Smooth muscle cell of the coronary artery (primary cell): ENCODE data around the gene HECA. TPM values are rescaled to one million over a fixed set of nuclear protein-coding genes. Genes with fewer than 3 reads are reported as not detected.

Source experiments
- total RNA-seq: library from RNA; depleted of rRNA; stranded (reverse); fragments of >200 nt; gene quantifications from 2 replicates; pipeline ENCODE4 v1.2.3, GENCODE V29; 2014; ENCODE audit warnings: low replicate concordance

Gene HECA, protein sequence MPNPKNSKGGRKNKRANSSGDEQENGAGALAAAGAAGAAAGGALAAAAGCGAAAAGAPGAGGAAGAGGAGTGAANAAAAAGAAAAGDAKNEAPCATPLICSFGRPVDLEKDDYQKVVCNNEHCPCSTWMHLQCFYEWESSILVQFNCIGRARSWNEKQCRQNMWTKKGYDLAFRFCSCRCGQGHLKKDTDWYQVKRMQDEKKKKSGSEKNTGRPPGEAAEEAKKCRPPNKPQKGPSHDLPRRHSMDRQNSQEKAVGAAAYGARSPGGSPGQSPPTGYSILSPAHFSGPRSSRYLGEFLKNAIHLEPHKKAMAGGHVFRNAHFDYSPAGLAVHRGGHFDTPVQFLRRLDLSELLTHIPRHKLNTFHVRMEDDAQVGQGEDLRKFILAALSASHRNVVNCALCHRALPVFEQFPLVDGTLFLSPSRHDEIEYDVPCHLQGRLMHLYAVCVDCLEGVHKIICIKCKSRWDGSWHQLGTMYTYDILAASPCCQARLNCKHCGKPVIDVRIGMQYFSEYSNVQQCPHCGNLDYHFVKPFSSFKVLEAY
- total RNA-seq, result 11.3 and 27.1 TPM in 2 replicates

DNA sequence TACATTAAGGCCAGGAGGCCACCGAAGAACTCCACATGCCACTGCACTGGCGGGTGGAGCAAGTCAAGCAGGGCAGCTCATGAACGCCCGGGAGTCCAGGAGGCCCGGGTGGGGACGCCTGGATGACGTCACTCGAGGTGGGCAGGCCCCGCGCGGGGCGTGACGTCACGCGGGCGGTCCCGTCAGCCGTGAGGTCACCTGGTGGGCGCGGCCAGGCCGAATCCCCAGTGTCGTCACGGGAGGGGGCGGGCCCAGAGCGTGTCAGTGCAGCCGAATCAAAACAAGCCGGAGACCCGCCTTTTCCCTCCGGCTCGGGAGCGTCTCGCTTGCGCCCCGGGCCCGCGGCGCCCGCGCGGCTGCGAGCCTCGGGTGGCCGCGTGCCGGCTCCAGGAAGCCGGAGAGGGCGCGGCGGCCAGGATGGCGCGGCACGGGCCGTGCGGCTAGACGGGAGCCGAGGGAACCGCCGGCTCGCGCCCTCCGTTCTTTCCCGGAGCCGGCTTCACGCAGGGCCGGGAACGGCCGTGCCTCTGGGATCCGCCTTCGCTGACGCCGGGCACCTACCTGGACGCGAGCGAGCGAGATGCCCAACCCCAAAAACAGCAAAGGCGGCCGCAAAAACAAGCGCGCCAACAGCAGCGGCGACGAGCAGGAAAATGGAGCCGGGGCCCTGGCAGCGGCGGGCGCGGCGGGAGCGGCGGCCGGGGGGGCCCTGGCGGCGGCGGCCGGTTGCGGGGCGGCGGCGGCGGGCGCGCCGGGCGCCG, at the start of gene HECA:
HECA (plus strand) TSS at position 264 of the 761 bp plus-strand sequence; CDS start at position 581, 317 bp downstream.

Other genes with a start within 250 kb of the HECA start
- gene REPS1, start 146.8 kb upstream of the HECA start, total RNA-seq, result 13.7 and 24.0 TPM in 2 replicates
- 16.6 and 48.0 TPM in 2 replicates for gene ABRACL, start 106.3 kb upstream of the HECA start, total RNA-seq
- 0.15 and 0.23 TPM in 2 replicates for gene TXLNB, start 156.9 kb downstream of the HECA start, total RNA-seq
- gene CITED2, start 239.6 kb downstream of the HECA start, total RNA-seq, result 22.9 and 45.0 TPM in 2 replicates